Neural cell (in vitro differentiated cells): Measurements from ENCODE around the gene NHSL2. TPM values are rescaled to one million over a fixed set of nuclear protein-coding genes. Genes with fewer than 3 reads are reported as not detected.

ENCODE experiments used
- H2AFZ ChIP-seq: fragments of 200-600, 300-800 bp; sonication (generic), shearing (Covaris generic); 2 replicates; pipeline ENCODE4 v1.6.0; 2014; ENCODE audit warnings: low read depth, mild to moderate bottlenecking, antibody characterized with exemption, low read length, moderate library complexity
- H3F3A ChIP-seq: fragments of 200-600 bp; shearing (Covaris generic); 2 replicates; pipeline ENCODE4 v1.6.1; 2016; ENCODE audit warnings: mild to moderate bottlenecking, moderate library complexity, mixed read lengths, antibody characterized with exemption, low read length; ENCODE audit not compliant: insufficient read depth, poor library complexity, severe bottlenecking
- H3K27ac ChIP-seq: fragments of 200-600, 300-800 bp; sonication (generic), shearing (Covaris generic); 2 replicates; pipeline ENCODE4 v1.5.1; 2014; ENCODE audit warnings: mild to moderate bottlenecking, low read length, moderate library complexity
- H3K27me3 ChIP-seq: fragments of 300-800, 200-600 bp; sonication (generic), shearing (Covaris generic); 2 replicates; pipeline ENCODE4 v1.6.0; 2014; ENCODE audit warnings: mild to moderate bottlenecking, low read depth, low read length, moderate library complexity; ENCODE audit not compliant: insufficient read depth
- H3K36me3 ChIP-seq: fragments of 300-800, 200-600 bp; sonication (generic), shearing (Covaris generic); 2 replicates; pipeline ENCODE4 v1.5.1; 2014; ENCODE audit warnings: mild to moderate bottlenecking, antibody characterized with exemption, low read length, moderate library complexity; ENCODE audit not compliant: insufficient read depth
- H3K4me2 ChIP-seq: fragments of 300-800, 200-600 bp; sonication (generic), shearing (Covaris generic); 2 replicates; pipeline ENCODE4 v1.6.0; 2014; ENCODE audit warnings: mild to moderate bottlenecking, low read length
- H3K4me3 ChIP-seq: fragments of 300-800, 200-600 bp; sonication (generic), shearing (Covaris generic); 2 replicates; pipeline ENCODE4 v1.5.1; 2014; ENCODE audit warnings: mild to moderate bottlenecking, low read length, moderate library complexity
- H3K79me2 ChIP-seq: fragments of 200-600 bp; shearing (Covaris generic); replicated peaks from 2 replicates; pipeline ENCODE4 v1.6.0; 2014; ENCODE audit warnings: mild to moderate bottlenecking, low read length, moderate library complexity; ENCODE audit not compliant: insufficient read depth
- H3K9ac ChIP-seq: fragments of 300-800, 200-600 bp; sonication (generic), shearing (Covaris generic); 2 replicates; pipeline ENCODE4 v1.6.1; 2016; ENCODE audit warnings: mild to moderate bottlenecking, low read length, mixed read lengths
- H3K9me2 ChIP-seq: fragments of 200-600 bp; shearing (Covaris generic); 2 replicates; pipeline ENCODE4 v1.6.1; 2016; ENCODE audit warnings: mild to moderate bottlenecking, low read length, mixed read lengths; ENCODE audit not compliant: insufficient read depth
- H3K9me3 ChIP-seq: fragments of 200-600, 300-800 bp; sonication (generic), shearing (Covaris generic); 2 replicates; pipeline ENCODE4 v1.6.1; 2016; ENCODE audit warnings: mild to moderate bottlenecking, mixed run types, low read length, moderate library complexity, mixed read lengths
- H4K20me1 ChIP-seq: fragments of 200-600 bp; shearing (Covaris generic); 2 replicates; pipeline ENCODE4 v1.6.1; 2016; ENCODE audit warnings: mild to moderate bottlenecking, mixed run types; ENCODE audit not compliant: insufficient read depth
- CTCF ChIP-seq: fragments of 450-650 bp; IDR thresholded peaks from 2 replicates; pipeline ENCODE4 v1.5.1; 2014; ENCODE audit warnings: antibody characterized with exemption, mild to moderate bottlenecking, moderate library complexity; ENCODE audit not compliant: poor library complexity, severe bottlenecking
- EP300 ChIP-seq: fragments of 450-650 bp; conservative IDR thresholded peaks from 2 replicates; pipeline ENCODE4 v1.6.1; 2014; ENCODE audit warnings: antibody characterized with exemption, mild to moderate bottlenecking, moderate library complexity; ENCODE audit not compliant: poor library complexity, severe bottlenecking
- EZH2 ChIP-seq: fragments of 200-600, 300-800 bp; shearing (Covaris generic), sonication (generic); IDR thresholded peaks from 2 replicates; pipeline ENCODE4 v1.6.1; 2014; ENCODE audit warnings: antibody characterized with exemption, low read length, borderline replicate concordance, mild to moderate bottlenecking; ENCODE audit not compliant: insufficient read depth, poor library complexity, severe bottlenecking
- MXI1 ChIP-seq: fragments of 450-650 bp; conservative IDR thresholded peaks from 2 replicates; pipeline ENCODE4 v1.6.1; 2014; ENCODE audit warnings: antibody characterized with exemption, mild to moderate bottlenecking; ENCODE audit not compliant: poor library complexity, severe bottlenecking
- POLR2AphosphoS5 ChIP-seq: IDR thresholded peaks from 2 replicates; pipeline ENCODE4 v1.6.1; 2012
- RAD21 ChIP-seq: fragments of 450-650 bp; conservative IDR thresholded peaks from 2 replicates; pipeline ENCODE4 v1.6.1; 2014; ENCODE audit warnings: antibody characterized with exemption, mild to moderate bottlenecking, moderate library complexity
- REST ChIP-seq: IDR thresholded peaks from 2 replicates; pipeline ENCODE4 v1.6.1; 2012; ENCODE audit warnings: borderline replicate concordance
- SMC3 ChIP-seq: fragments of 450-650 bp; conservative IDR thresholded peaks from 2 replicates; pipeline ENCODE4 v1.6.1; 2014; ENCODE audit warnings: antibody characterized with exemption, mild to moderate bottlenecking, moderate library complexity; ENCODE audit not compliant: poor library complexity
- TAF1 ChIP-seq: IDR thresholded peaks from 2 replicates; pipeline ENCODE4 v1.6.1; 2012; ENCODE audit warnings: low read depth
- polyA plus RNA-seq: library from polyadenylated mRNA; depleted of rRNA; stranded (reverse); fragments of >200 nt; gene quantifications from 2 replicates; pipeline ENCODE4 v1.2.3, GENCODE V29; 2014

NHSL2 gene
- polyA plus RNA-seq, 1 donor from 2014 or later: 0.87 TPM

GRCh38 chrX:72005046-72005445 lies 94.4 kb downstream of the NHSL2 start:
- no peaks in the 10 kb centered on the region for H4K20me1 ChIP-seq
- no peaks in the 10 kb centered on the region for H3K9me2 ChIP-seq
- H3K9ac ChIP-seq: no peak overlapping the region
- no peaks in the 10 kb centered on the region for H3K9me3 ChIP-seq
- no peaks in the 10 kb centered on the region for H3K79me2 ChIP-seq
- H3F3A ChIP-seq: no peaks in the 10 kb centered on the region
- no peak overlapping the region for H3K27ac ChIP-seq
- H3K36me3 ChIP-seq: no peaks in the 10 kb centered on the region
- no peaks in the 10 kb centered on the region for H3K27me3 ChIP-seq
- no peak overlapping the region for H3K4me3 ChIP-seq
- no peak overlapping the region for H2AFZ ChIP-seq
- no peak for TF ChIP-seq REST
- TF ChIP-seq EZH2: no peak
- no peak for TF ChIP-seq POLR2AphosphoS5
- TF ChIP-seq SMC3: no peak
- TF ChIP-seq CTCF: no peak
- TF ChIP-seq TAF1: no peak
- no peak for TF ChIP-seq RAD21
- no peak for TF ChIP-seq MXI1
- TF ChIP-seq EP300: no peak
- H3K4me2 ChIP-seq: no peak overlapping the region

GRCh38 chrX:72006461-72006860 lies 95.8 kb downstream of the NHSL2 start:
- no peaks in the 10 kb centered on the region for H3K27me3 ChIP-seq

More at GRCh38 chrX:72006461-72006860, 95.8 kb downstream of the NHSL2 start:
- Histone ChIP-seq H3K9me3 (no peaks in the 10 kb centered on the region), H3K79me2 (no peaks in the 10 kb centered on the region), H3F3A (no peaks in the 10 kb centered on the region), H3K36me3 (no peaks in the 10 kb centered on the region), H2AFZ (no peak overlapping the region), H3K27ac (no peak overlapping the region), H3K4me3 (no peak overlapping the region), H4K20me1 (no peaks in the 10 kb centered on the region), H3K9ac (no peak overlapping the region), H3K4me2 (no peak overlapping the region), H3K9me2 (no peaks in the 10 kb centered on the region)
- TF ChIP-seq EP300: no peak
- TF ChIP-seq MXI1: no peak
- TF ChIP-seq EZH2: no peak
- TF ChIP-seq RAD21: no peak
- TF ChIP-seq POLR2AphosphoS5: no peak
- no peak for TF ChIP-seq SMC3
- no peak for TF ChIP-seq REST
- no peak for TF ChIP-seq TAF1
- TF ChIP-seq CTCF: no peak
